ENCODE data around the gene COL19A1. TPM values are rescaled to one million over a fixed set of nuclear protein-coding genes. Genes with fewer than 3 reads are reported as not detected.

Gene COL19A1
- total and polyA plus RNA-seq, 2 of the 13 experiments (the other 11 are each of a cell fraction or from before 2014, with no cell fraction given): not detected

GRCh38 chr6:69866770-69867638 lies 648 bp downstream of the COL19A1 start (continued):
- TF ChIP-seq HMGXB4 (CRISPR knock-in tag; IDR thresholded peaks at IDR 0.05; ENCODE audit: borderline replicate concordance in 1 of 2, low read depth in 1 of 2) (peak; percentile 21 to 44; a peak in 1 of 4 replicates), ZNF574 (CRISPR knock-in tag; IDR thresholded peaks at IDR 0.05) (peak; percentile 40; the same call in 1 of the 2 replicates), NPAS2 (CRISPR knock-in tag; IDR thresholded peaks at IDR 0.05; ENCODE audit: borderline replicate concordance) (no peak), CBX2 (IDR thresholded peaks at IDR 0.05; ENCODE audit: low read depth, low read length) (no peak), CBX2 (CRISPR knock-in tag; IDR thresholded peaks at IDR 0.05; ENCODE audit: low read depth) (peak; percentile 95), ZNF20 (CRISPR knock-in tag; IDR thresholded peaks at IDR 0.05) (no peak), ZFX (CRISPR knock-in tag; IDR thresholded peaks at IDR 0.05; ENCODE audit: low read depth) (peak; percentile 51), SRY (CRISPR knock-in tag; IDR thresholded peaks at IDR 0.05) (0 out of 2 replicates have a peak, but pooled peaks have one; percentile 45), BORCS8-MEF2B (CRISPR knock-in tag; IDR thresholded peaks at IDR 0.05) (no peak), FOXO1 (CRISPR knock-in tag; IDR thresholded peaks at IDR 0.05) (0 out of 2 replicates have a peak, but pooled peaks have one; percentile 18), ZNF207 (IDR thresholded peaks at IDR 0.05; ENCODE audit: borderline replicate concordance) (no peak), ZNF784 (CRISPR knock-in tag; IDR thresholded peaks at IDR 0.05; ENCODE audit: borderline replicate concordance) (0 out of 2 replicates have a peak, but pooled peaks have one; percentile 53), ZNF274 (CRISPR knock-in tag; IDR thresholded peaks at IDR 0.05) (0 out of 2 replicates have a peak, but pooled peaks have one; percentile 31), HOMEZ (CRISPR knock-in tag; IDR thresholded peaks at IDR 0.05; ENCODE audit: low read depth) (no peak), ZNF557 (CRISPR knock-in tag; IDR thresholded peaks at IDR 0.05) (no peak), DZIP1 (CRISPR knock-in tag; IDR thresholded peaks at IDR 0.05) (no peak), YEATS4 (CRISPR knock-in tag; IDR thresholded peaks at IDR 0.05; ENCODE audit: borderline replicate concordance) (no peak), RELA (CRISPR knock-in tag; IDR thresholded peaks at IDR 0.05) (0 out of 2 replicates have a peak, but pooled peaks have one; percentile 51)
